GM20000 (cell line): ENCODE results near the gene PTCH1.

Experiments used
- DNase-seq: peaks from one replicate; pipeline ENCODE4 v3.0.0; 2012; ENCODE audit warnings: low spot score
- TF ChIP-seq, protein P1 (sequence below): IDR thresholded peaks from 2 replicates; pipeline ENCODE4 v1.5.1; 2012; ENCODE audit warnings: mild to moderate bottlenecking, control low read depth; ENCODE audit errors: extremely low read depth, missing control alignments

Gene PTCH1

DNA sequence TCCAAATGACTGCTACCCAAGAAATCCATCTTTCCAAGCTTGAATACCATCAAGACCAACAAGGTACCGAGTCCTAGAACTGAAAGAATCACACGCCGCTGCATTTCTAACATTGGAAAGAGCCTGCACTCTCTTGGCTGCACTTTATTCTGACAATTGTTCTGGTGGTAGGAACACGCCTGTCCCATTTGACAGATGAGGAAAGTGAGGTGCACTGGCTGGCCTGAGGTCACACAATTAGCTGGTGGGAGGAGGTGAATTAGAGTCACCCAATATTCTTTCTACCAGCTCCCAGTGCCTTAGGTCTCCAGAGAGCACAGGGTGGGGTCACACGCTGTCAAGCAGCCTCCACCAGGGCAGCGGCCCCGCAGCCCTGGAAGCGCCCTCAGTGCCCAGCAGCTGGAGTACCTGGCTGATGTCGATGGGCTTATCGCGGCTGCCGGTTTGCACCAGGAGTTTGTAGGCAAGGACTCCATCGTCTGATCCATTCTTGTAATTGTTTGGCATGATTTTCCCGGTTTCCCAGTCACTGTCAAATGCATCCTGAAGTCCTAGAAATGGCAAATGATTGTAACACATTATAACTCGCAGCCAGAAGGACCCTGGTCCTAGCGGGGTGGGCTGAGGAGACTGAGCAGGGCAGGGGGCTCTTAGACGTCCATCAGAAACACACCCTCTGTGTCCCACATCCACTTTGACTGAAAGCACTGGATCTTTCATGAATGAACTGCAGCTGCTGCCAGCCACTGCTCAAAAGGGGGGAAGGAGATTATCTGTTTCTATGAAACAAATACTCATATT, 55.1 kb downstream of the PTCH1 start:
- no peak for DNase-seq
- TF ChIP-seq, protein P1, sequence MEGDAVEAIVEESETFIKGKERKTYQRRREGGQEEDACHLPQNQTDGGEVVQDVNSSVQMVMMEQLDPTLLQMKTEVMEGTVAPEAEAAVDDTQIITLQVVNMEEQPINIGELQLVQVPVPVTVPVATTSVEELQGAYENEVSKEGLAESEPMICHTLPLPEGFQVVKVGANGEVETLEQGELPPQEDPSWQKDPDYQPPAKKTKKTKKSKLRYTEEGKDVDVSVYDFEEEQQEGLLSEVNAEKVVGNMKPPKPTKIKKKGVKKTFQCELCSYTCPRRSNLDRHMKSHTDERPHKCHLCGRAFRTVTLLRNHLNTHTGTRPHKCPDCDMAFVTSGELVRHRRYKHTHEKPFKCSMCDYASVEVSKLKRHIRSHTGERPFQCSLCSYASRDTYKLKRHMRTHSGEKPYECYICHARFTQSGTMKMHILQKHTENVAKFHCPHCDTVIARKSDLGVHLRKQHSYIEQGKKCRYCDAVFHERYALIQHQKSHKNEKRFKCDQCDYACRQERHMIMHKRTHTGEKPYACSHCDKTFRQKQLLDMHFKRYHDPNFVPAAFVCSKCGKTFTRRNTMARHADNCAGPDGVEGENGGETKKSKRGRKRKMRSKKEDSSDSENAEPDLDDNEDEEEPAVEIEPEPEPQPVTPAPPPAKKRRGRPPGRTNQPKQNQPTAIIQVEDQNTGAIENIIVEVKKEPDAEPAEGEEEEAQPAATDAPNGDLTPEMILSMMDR = no peak

DNA sequence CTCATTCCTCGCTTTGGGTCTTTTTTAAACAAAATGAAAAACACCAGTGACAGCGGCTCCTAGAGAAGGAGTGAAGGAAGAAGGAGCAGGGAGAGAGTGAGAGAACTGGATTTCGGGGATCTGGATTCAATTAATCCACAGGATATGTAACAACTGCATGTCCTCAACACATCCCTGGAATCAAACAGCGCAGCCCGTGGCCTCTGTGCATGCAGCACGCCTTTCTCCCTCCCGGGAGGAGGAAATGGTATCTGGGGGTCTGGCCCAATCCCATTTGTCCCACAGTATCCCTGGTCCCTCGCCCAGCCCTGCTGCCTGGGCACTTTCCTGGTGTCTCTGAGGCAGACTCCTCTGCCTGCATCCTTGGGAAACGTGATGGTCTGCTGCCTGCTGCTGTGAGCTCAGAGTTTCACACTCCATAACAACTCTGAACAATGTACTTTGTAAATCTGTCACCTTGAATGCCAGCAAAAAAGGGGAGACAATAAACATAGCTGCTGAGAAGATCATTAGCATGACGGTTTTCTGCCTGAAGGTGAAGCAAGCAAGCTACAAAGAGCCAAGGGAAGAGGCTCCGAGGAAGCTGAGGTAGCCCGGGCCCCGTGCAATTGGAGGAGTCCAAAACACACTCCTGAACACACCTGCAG, 56.1 kb downstream of the PTCH1 start:
- DNase-seq = no peak

DNA sequence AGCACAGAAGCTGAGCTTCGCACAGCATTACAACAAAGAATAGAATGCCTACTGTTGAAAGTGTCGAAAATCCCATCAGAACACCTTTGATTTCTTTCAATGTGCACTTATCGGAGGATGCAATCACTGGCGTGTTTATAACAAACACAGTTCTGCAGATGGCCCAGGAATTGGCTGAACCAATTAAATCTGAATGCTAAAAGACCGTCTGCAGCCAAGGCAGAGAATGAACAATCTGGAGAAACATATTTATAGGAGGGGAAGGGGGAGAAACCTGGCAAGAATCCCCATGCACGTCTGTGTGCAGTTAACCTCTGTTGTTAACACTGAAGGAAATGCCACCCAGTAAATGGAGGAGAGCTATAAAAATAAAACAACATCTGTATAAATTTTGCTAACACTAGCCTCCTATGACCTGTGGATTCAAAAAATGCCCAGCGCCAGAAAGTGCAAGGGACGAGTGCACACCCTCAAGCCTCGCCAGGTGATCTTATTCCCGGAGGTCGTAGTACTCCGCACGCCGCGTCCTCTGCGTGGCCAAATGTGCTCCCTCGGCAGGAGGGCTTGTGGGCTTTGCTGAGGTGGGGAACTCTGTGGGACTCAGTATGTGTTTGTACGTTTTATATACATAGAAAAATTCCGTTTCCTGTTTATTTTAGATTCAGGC, 56.8 kb downstream of the PTCH1 start:
- TF ChIP-seq, protein P1 = no peak
- no peak for DNase-seq

More for the DNA sequence above, 56.1 kb downstream of the PTCH1 start:
- TF ChIP-seq, protein P1 = no peak

DNA sequence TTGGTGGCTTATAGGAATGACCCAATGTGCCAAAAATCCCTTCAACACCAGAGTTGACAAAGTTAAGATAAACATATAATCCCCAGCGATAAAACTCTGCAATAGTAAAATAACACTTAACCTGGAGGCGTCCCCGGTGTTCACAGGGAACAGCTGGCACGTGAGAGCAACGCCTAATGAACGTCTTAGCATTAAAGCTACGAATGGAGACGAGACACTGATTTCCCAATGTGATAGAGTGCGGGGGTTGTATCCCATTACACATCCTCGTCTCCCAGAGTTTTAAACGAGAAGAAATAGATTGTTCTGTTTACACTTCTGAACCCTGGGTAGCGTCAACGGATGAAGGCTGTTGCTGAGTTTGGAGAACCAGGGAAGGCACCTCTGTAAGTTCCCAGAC, 57.6 kb downstream of the PTCH1 start:
- DNase-seq = no peak
- TF ChIP-seq, protein P1 = no peak

DNA sequence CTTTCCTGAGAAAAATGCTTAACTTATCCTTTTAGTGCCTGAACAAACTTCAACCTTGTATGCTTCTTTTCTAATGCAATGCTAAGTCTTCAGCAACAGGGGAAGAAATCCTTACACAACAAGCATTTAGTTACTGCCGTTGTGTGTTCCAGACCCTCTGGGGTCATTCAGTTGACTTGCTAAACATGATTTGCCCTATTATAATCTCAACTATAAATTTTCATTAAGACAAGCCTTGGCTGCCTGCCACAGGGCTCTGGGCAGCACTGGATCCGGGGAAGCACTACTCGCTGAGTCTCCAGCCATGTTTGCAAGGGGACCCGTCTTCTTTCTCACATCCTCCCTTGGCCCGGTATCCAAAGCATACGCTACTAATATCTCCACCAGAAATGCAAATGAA, 58.1 kb downstream of the PTCH1 start:
- DNase-seq = no peak
- TF ChIP-seq, protein P1 = no peak

DNA sequence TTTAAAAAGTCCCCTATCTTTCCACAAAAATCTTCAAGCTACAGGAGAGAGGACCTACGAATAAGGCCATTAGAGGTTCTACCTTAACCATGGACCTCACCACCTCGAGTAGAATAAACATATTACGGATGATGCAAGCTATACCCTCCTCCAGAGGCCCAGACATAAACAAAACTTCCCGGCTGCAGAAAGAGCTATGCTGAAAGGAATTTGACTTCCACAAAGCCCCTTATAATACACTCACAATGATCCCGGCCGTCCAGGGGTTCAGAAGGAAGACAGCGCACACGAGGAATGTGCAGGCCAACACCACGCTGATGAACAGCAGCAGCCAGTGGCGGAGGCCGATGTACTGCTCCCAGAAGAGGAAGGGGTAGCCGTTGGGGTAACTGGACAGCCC, 59.0 kb downstream of the PTCH1 start:
- TF ChIP-seq, protein P1 = no peak
- DNase-seq = no peak

DNA sequence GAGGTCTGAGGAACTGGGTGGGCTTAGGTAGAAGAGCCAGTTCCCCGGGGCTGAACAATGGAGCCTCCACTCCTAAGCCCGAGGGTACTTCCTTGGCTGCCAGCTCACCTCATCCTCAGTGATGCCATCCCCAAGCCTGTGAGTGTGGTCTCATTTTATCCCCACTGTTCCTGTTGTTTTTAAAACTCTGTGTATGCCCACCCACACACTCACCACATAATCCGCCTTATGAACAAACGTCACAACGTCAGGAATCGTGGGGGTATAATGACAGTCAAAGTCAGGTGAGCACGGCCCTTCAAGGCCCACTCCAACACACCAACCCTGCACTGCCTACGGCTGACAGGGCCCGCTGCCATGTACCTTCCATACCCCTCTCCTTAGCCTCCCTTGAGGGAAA, 61.1 kb downstream of the PTCH1 start:
- TF ChIP-seq, protein P1 = no peak
- DNase-seq = no peak
